ENCODE measurements around the gene FKBP2.
"Not testable (repeated sequence)": the region's sequence is repeated elsewhere in the genome, so short reads cannot be mapped to it uniquely, and the experiment has no call there.

- TF ChIP-seq, protein P1, sequence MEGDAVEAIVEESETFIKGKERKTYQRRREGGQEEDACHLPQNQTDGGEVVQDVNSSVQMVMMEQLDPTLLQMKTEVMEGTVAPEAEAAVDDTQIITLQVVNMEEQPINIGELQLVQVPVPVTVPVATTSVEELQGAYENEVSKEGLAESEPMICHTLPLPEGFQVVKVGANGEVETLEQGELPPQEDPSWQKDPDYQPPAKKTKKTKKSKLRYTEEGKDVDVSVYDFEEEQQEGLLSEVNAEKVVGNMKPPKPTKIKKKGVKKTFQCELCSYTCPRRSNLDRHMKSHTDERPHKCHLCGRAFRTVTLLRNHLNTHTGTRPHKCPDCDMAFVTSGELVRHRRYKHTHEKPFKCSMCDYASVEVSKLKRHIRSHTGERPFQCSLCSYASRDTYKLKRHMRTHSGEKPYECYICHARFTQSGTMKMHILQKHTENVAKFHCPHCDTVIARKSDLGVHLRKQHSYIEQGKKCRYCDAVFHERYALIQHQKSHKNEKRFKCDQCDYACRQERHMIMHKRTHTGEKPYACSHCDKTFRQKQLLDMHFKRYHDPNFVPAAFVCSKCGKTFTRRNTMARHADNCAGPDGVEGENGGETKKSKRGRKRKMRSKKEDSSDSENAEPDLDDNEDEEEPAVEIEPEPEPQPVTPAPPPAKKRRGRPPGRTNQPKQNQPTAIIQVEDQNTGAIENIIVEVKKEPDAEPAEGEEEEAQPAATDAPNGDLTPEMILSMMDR (tag by site-specific recombination; IDR thresholded peaks at IDR 0.05): not testable (repeated sequence)
- TF ChIP-seq WT1 (tag by site-specific recombination; IDR thresholded peaks at IDR 0.05); ZNF639 (tag by site-specific recombination; IDR thresholded peaks at IDR 0.05); ZNF112 (tag by site-specific recombination; IDR thresholded peaks at IDR 0.05); KLF16 (tag by site-specific recombination; IDR thresholded peaks at IDR 0.05); ZSCAN5A (tag by site-specific recombination; IDR thresholded peaks at IDR 0.05); ZSCAN30 (tag by site-specific recombination; IDR thresholded peaks at IDR 0.05); YY1 (tag by site-specific recombination; IDR thresholded peaks at IDR 0.05); ZNF76 (tag by site-specific recombination; IDR thresholded peaks at IDR 0.05; ENCODE audit: borderline replicate concordance, low read depth); ZNF768 (tag by site-specific recombination; IDR thresholded peaks at IDR 0.05); ZNF660 (tag by site-specific recombination; IDR thresholded peaks at IDR 0.05); ZNF792 (tag by site-specific recombination; IDR thresholded peaks at IDR 0.05); ZNF670 (tag by site-specific recombination; IDR thresholded peaks at IDR 0.05; ENCODE audit: low read depth): not testable (repeated sequence)
- TF ChIP-seq, protein P2, sequence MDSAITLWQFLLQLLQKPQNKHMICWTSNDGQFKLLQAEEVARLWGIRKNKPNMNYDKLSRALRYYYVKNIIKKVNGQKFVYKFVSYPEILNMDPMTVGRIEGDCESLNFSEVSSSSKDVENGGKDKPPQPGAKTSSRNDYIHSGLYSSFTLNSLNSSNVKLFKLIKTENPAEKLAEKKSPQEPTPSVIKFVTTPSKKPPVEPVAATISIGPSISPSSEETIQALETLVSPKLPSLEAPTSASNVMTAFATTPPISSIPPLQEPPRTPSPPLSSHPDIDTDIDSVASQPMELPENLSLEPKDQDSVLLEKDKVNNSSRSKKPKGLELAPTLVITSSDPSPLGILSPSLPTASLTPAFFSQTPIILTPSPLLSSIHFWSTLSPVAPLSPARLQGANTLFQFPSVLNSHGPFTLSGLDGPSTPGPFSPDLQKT (IDR thresholded peaks at IDR 0.05; ENCODE audit: borderline replicate concordance, low read depth, low read length): not testable (repeated sequence)
These were observed 5.7 kb downstream of the FKBP2 start for GRCh38 chr11:64246621-64246870.
